ENCODE data around the gene CCDC33. TPM values are rescaled to one million over a fixed set of nuclear protein-coding genes. Genes with fewer than 3 reads are reported as not detected.

Gene CCDC33
- total RNA-seq, 4 donors from 2014 or later = 1.4 to 2.8 (median 1.7) TPM

DNA sequence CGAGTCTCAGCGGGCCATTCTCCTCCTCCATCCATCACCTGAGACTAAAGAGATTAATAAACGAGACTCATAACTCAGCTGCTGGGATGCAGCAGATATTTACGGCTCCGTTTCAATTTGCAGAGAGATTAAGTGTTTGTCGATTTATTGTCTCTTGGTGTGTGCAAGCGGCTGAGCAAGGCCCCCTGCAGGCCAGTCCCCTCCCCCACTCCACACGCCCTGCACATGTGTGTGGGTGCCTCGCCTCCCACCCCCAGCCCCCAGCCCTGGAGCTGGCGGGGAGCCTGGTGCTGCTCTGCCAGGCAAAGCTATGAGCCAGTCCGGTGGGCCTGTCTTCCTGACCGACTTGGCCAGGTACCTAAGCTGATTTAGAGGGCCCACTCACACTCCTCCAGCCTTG lies 68.3 kb downstream of the CCDC33 start:
- no peaks in the 10 kb centered on the region for H3K36me3 ChIP-seq
- H3K4me1 ChIP-seq = no peaks in the 10 kb centered on the region
- H3K27me3 ChIP-seq = no peaks in the 10 kb centered on the region
- H3K27ac ChIP-seq = no peak overlapping the region
- TF ChIP-seq POLR2A (IDR thresholded peaks at IDR 0.05) = no peak
- TF ChIP-seq, protein P1, sequence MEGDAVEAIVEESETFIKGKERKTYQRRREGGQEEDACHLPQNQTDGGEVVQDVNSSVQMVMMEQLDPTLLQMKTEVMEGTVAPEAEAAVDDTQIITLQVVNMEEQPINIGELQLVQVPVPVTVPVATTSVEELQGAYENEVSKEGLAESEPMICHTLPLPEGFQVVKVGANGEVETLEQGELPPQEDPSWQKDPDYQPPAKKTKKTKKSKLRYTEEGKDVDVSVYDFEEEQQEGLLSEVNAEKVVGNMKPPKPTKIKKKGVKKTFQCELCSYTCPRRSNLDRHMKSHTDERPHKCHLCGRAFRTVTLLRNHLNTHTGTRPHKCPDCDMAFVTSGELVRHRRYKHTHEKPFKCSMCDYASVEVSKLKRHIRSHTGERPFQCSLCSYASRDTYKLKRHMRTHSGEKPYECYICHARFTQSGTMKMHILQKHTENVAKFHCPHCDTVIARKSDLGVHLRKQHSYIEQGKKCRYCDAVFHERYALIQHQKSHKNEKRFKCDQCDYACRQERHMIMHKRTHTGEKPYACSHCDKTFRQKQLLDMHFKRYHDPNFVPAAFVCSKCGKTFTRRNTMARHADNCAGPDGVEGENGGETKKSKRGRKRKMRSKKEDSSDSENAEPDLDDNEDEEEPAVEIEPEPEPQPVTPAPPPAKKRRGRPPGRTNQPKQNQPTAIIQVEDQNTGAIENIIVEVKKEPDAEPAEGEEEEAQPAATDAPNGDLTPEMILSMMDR (IDR thresholded peaks at IDR 0.05) = no peak
- H3K4me3 ChIP-seq = no peak overlapping the region
- intact Hi-C loops (cut with DNase I; ENCODE audit: low total_unique reads) = loop anchor here (5.0 kb wide), 1 partner anchor 177 kb away; no protein-coding TSS in a partner anchor
- no peaks in the 10 kb centered on the region for H3K9me3 ChIP-seq
- no peak for DNase-seq

DNA sequence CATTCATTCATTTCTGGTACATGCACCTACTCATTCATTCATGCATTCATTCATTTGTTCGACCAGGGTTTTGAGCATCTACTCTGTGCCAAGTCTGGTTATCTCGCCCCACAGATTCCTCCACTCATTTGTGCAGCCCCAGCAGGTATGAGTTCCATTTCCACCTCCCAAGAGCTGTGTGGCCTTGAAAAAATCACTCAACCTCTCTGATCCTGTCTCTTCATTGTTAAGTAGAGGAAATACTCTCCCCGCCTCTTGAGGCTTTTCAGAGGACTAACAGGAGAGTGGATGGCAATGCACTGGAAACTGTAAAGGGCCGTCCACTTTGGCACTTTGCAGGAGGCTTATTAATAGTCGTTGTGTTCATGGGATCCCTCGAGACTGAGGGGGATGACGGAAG lies 69.6 kb downstream of the CCDC33 start:
- Histone ChIP-seq H3K4me3 (no peak overlapping the region), H3K27ac (no peak overlapping the region), H3K9me3 (no peaks in the 10 kb centered on the region), H3K27me3 (no peaks in the 10 kb centered on the region), H3K4me1 (no peaks in the 10 kb centered on the region), H3K36me3 (no peaks in the 10 kb centered on the region)
- no peak for DNase-seq
- intact Hi-C loops (cut with DNase I; ENCODE audit: low total_unique reads) = no loop called here
- no peak for TF ChIP-seq POLR2A (IDR thresholded peaks at IDR 0.05)
- TF ChIP-seq, protein P1 (IDR thresholded peaks at IDR 0.05) = no peak

DNA sequence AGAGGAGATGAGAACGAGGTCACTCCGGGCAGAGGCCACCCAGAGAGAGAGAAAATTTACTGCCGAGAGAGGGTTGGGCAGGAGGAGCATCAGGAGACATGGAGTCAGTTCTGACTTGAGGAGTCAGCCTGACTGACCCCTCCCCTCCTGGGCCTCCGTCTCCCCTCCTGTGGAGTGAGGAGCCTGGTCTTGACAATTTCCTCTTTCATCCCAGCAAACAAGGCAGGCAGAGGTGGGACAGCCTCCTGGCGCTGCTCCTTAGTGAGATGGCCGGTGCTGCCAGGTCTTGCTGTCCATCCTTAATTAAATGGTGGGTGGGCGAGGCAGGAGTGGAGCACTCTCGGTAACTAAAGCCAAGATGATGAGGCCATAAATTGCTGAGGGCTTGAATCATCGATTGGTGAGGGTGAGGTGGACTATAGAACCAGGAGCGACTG lies 70.7 kb downstream of the CCDC33 start:
- no peaks in the 10 kb centered on the region for H3K9me3 ChIP-seq
- no peak overlapping the region for H3K27ac ChIP-seq
- no peak overlapping the region for H3K4me3 ChIP-seq
- no peaks in the 10 kb centered on the region for H3K4me1 ChIP-seq
- no peaks in the 10 kb centered on the region for H3K36me3 ChIP-seq
- H3K27me3 ChIP-seq = no peaks in the 10 kb centered on the region
- no peak for DNase-seq
- TF ChIP-seq, protein P1 (IDR thresholded peaks at IDR 0.05) = no peak
- no peak for TF ChIP-seq POLR2A (IDR thresholded peaks at IDR 0.05)
- intact Hi-C loops (cut with DNase I; ENCODE audit: low total_unique reads) = no loop called here

DNA sequence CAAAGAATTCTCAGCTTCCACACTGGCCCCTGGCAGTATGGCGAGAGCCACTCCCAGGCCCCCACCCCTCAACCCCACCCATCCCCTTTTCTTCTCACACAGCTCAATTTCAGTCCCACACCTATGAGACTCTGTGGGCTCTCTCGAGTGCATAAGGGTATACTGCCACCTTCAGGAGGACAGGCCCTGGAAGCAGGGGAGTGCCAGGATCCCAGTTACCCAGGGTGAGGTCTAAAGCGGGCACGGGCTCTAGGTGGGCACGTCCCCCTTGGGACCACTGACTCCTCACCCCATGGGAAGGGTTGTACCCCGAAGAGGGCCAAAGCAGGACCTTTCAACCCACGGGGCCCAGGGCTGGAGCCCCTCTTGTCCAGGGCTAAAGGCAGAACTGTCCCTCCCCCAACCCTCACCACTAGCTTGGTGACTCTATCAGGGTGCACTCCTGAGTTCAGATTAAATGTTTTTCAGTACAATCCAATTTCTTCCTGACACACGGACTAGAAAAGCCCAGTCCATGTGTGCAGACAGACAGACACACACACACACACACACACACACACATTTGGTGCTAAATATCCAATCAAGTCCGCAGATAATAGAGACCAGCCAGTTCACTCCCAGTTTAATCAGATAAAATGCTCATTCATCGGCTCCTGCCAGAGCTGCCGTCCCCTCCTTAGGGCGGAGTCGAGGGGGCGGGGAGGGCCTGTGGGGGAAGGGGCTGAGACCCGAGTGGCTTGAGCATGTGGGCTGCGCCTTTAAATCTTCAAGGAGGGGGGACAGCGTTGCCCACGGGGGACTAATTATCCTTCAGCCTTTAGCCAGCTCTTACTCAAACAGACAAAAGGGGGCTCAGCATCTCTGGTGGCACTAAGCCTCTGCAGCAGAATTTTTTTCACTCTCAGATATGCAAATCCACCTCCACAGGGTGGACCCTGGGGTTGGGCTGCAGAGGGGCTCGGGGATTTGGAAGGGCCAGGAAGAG lies 72.0 kb downstream of the CCDC33 start:
- no peak overlapping the region for H3K4me3 ChIP-seq
- intact Hi-C loops (cut with DNase I; ENCODE audit: low total_unique reads) = no loop called here
- TF ChIP-seq, protein P1 (IDR thresholded peaks at IDR 0.05) = peak; percentile 70 to 77 (median 75)
- TF ChIP-seq POLR2A (IDR thresholded peaks at IDR 0.05) = no peak
- H3K27me3 ChIP-seq = no peaks in the 10 kb centered on the region
- H3K4me1 ChIP-seq = no peaks in the 10 kb centered on the region
- H3K27ac ChIP-seq = no peak overlapping the region
- H3K36me3 ChIP-seq = no peaks in the 10 kb centered on the region
- DNase-seq = peak; percentile 56 to 61
- H3K9me3 ChIP-seq = no peaks in the 10 kb centered on the region

DNA sequence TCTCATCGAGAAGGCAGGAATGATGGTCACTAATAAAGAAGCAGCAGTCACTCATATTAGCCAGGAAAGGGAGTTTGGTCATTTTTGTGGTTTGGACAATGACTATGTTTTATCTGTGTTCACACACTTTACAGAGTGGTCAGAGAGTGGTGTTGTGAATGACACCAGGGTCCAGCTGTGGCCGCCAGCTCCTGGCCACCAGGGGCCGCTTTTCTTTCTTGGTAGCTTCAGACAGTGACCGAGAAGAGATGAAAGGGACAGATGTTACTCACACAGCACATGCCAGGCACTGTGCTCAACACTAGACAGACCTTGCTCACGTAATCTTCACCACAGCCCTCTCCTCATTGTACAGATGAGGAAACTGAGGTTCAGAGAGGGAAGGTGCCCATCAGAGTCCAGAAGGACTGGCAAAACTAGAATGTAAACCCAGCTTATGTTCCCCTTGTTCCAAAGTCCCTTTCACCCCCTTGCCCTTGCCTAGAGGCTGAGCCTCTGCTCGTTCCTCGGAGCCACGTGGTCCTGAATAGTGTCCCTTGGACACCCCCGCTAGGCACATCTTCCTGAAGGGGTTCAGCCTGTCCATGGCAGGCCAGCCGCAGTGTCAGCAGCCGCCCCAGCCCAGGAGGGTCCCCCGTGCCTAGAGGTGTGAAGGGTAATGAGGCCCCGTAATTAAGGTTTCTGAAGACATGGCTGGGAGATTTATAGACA lies 75.8 kb downstream of the CCDC33 start:
- H3K27me3 ChIP-seq = no peaks in the 10 kb centered on the region
- intact Hi-C loops (cut with DNase I; ENCODE audit: low total_unique reads) = no loop called here
- no peak for DNase-seq
- no peaks in the 10 kb centered on the region for H3K9me3 ChIP-seq
- H3K27ac ChIP-seq = no peak overlapping the region
- no peaks in the 10 kb centered on the region for H3K36me3 ChIP-seq
- no peaks in the 10 kb centered on the region for H3K4me1 ChIP-seq
- no peak overlapping the region for H3K4me3 ChIP-seq
- no peak for TF ChIP-seq POLR2A (IDR thresholded peaks at IDR 0.05)
- TF ChIP-seq, protein P1 (IDR thresholded peaks at IDR 0.05) = no peak

Measured in uterus (tissue), 4 donors.